Smooth muscle cell (in vitro differentiated cells): ENCODE measurements around the gene ZNF575. TPM values are rescaled to one million over a fixed set of nuclear protein-coding genes. Genes with fewer than 3 reads are reported as not detected.
"Not testable (repeated sequence)": the region's sequence is repeated elsewhere in the genome, so short reads cannot be mapped to it uniquely, and the experiment has no call there.

Experiments
- DNase-seq: peaks from one replicate; lab custom pipeline; 2025; ENCODE audit not compliant: unreplicated experiment; lab: John Stamatoyannopoulos, UW
- H2AFZ ChIP-seq: fragments of 200-600 bp; sonication (generic); 2 replicates; pipeline ENCODE4 v1.6.0; 2016; ENCODE audit warnings: antibody characterized with exemption, low read depth, mild to moderate bottlenecking
- H3F3A ChIP-seq: fragments of 200-600 bp; sonication (generic); 2 replicates; pipeline ENCODE4 v1.6.0; 2017; ENCODE audit warnings: antibody characterized with exemption, low read depth
- H3K27ac ChIP-seq: fragments of 200-600 bp; sonication (generic); 2 replicates; pipeline ENCODE4 v1.5.1; 2016; ENCODE audit warnings: low read depth, mild to moderate bottlenecking
- H3K27me3 ChIP-seq: fragments of 200-600 bp; sonication (generic); 2 replicates; pipeline ENCODE4 v1.6.1; 2016; ENCODE audit warnings: low read depth, mild to moderate bottlenecking
- H3K36me3 ChIP-seq: fragments of 200-600 bp; sonication (generic); 2 replicates; pipeline ENCODE4 v1.5.1; 2016; ENCODE audit warnings: low read depth
- H3K4me1 ChIP-seq: fragments of 200-600 bp; sonication (generic); 2 replicates; pipeline ENCODE4 v1.5.1; 2016; ENCODE audit warnings: low read depth
- H3K4me2 ChIP-seq: fragments of 200-600 bp; sonication (generic); 2 replicates; pipeline ENCODE4 v1.6.0; 2016; ENCODE audit warnings: mild to moderate bottlenecking
- H3K4me3 ChIP-seq: fragments of 200-600 bp; sonication (generic); 2 replicates; pipeline ENCODE4 v1.5.1; 2016; ENCODE audit warnings: mild to moderate bottlenecking
- H3K79me2 ChIP-seq: fragments of 200-600 bp; sonication (generic); 2 replicates; pipeline ENCODE4 v1.6.0; 2016; ENCODE audit warnings: low read depth, mild to moderate bottlenecking
- H3K9ac ChIP-seq: fragments of 200-600 bp; sonication (generic); 2 replicates; pipeline ENCODE4 v1.6.0; 2016; ENCODE audit warnings: low read depth
- H3K9me3 ChIP-seq: fragments of 200-600 bp; sonication (generic); replicated peaks from 2 replicates; pipeline ENCODE4 v1.5.1; 2016; ENCODE audit warnings: low read depth
- H4K20me1 ChIP-seq: fragments of 200-600 bp; sonication (generic); 2 replicates; pipeline ENCODE4 v1.6.0; 2016; ENCODE audit warnings: low read depth
- CTCF ChIP-seq: fragments of 200-600 bp; sonication (generic); IDR thresholded peaks from 2 replicates; pipeline ENCODE4 v1.5.1; 2017; ENCODE audit warnings: borderline replicate concordance, mild to moderate bottlenecking, antibody characterized with exemption; ENCODE audit not compliant: insufficient read depth, poor library complexity, severe bottlenecking
- WGBS: methylation state at CpG from one replicate; pipeline ENCODE4 v1.1.7; 2016; ENCODE audit warnings: low lambda C conversion rate; 5-methylcytosine and 5-hydroxymethylcytosine counted together
- polyA plus RNA-seq: library from polyadenylated mRNA; unstranded; fragments of >200 nt; fragmentation: Nextera tagmentation; extraction: Ambion mirVana; gene quantifications from 2 replicates; pipeline ENCODE4 v1.2.1, GENCODE V29; 2016
- total RNA-seq: library from RNA; depleted of rRNA; stranded (reverse); fragments of >200 nt; gene quantifications from 2 replicates; pipeline ENCODE4 v1.2.3, GENCODE V29; 2014

Gene ZNF575
- total and polyA plus RNA-seq, 2 experiments from 2014 or later: 0.18 to 1.7 TPM

DNA sequence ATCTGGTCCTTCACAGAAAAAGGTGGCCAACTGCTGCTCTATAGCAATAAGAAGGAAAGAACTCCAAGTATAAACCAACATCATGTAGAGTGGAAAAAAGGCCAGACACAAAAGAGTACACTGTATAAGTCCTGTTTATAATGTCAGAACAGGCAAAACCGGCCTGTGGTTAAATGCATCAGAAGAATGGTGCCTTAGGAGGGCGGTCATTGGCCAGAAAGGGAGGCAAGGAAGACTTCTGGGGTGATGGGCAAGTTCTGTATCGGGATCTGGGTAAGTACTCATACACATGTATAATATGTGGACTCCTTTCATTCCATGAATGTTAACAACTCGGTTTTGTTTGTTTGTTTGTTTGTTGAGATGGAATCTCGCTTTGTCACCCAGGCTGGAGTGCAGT is 10.1 kb upstream of the ZNF575 start:
- no peaks in the 10 kb centered on the region for H3K9me3 ChIP-seq
- no peak for TF ChIP-seq CTCF
- peak overlapping the region; percentile 66 for H3K27ac ChIP-seq
- no peaks in the 10 kb centered on the region for H3K27me3 ChIP-seq
- no peaks in the 10 kb centered on the region for H3K36me3 ChIP-seq
- H4K20me1 ChIP-seq: peaks cover 16% of the 10 kb centered on the region
- H3K4me1 ChIP-seq: peaks cover 19% of the 10 kb centered on the region
- peaks cover 27% of the 10 kb centered on the region for H3K79me2 ChIP-seq
- WGBS: 84% methylated on average over 5 of the region's 5 CpGs
- H2AFZ ChIP-seq: no peak overlapping the region
- no peak for DNase-seq
- H3K4me2 ChIP-seq: no peak overlapping the region
- H3K4me3 ChIP-seq: no peak overlapping the region
- H3F3A ChIP-seq: no peaks in the 10 kb centered on the region
- H3K9ac ChIP-seq: no peak overlapping the region

- Histone ChIP-seq H4K20me1 (peaks cover 16% of the 10 kb centered on the region), H3K4me1 (peaks cover 19% of the 10 kb centered on the region), H3K79me2 (peaks cover 27% of the 10 kb centered on the region), H3K27ac (peak overlapping the region; percentile 66)
- not testable (repeated sequence) for H3K36me3 ChIP-seq, H2AFZ ChIP-seq, H3K4me2 ChIP-seq, H3K9ac ChIP-seq, DNase-seq, H3K27me3 ChIP-seq, H3K4me3 ChIP-seq, H3F3A ChIP-seq, H3K9me3 ChIP-seq
- WGBS: 92% methylated on average over 8 of the region's 8 CpGs
Observed at GRCh38 chr19:43523696-43524095, 9.3 kb upstream of the ZNF575 start.

DNA sequence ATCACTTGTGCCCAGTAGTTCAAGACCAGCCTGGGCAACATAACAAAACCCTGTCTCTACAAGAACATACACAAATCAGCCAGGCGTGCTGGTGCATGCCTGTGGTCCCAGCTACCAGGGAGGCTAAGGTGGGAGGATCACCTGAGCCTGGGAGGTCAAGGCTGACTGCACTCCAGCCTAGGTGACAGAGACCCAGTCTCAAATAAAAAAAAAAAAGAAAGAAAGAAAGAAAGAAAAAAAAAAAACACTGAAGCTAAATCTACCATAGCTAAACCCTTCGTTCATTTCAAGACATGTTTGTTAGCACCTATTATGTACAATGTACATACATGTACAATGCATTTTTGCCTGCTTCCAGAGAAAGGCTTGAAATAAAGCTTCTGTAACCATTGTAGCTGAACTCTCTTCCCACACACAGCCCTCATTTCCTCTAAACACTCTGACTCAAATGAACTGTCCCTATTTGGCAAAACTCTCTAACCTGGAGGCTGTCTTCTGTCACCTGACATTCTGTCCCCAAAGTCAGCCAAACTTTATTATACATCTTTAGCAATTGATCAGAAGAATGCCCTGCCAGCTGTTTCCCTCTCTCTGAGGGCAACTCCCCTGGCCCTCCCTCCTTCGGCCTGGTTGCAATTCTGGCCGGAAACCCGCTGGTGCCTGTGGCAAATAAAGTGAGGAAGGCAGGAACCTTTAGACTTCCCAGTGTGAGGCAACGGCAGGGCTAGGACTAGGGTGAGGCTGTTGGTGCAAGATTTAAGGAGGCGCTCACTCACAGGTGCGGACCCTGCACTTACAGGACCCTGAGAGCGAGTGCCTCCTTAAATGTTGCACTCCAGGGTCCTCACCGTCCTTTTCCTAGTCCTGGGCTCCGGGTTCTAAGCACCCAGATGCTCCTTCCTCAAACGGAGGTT is 7.8 kb upstream of the ZNF575 start:
- Histone ChIP-seq H3K27ac (peak overlapping the region; percentile 56), H2AFZ (no peak overlapping the region), H3F3A (no peaks in the 10 kb centered on the region), H3K27me3 (no peaks in the 10 kb centered on the region), H3K4me3 (peak overlapping the region; percentile 87), H3K4me2 (peak overlapping the region; percentile 96), H4K20me1 (peaks cover 16% of the 10 kb centered on the region), H3K9ac (peak overlapping the region; percentile 75), H3K4me1 (peaks cover 14% of the 10 kb centered on the region), H3K79me2 (peaks cover 27% of the 10 kb centered on the region), H3K36me3 (no peaks in the 10 kb centered on the region), H3K9me3 (no peaks in the 10 kb centered on the region)
- no peak for DNase-seq
- 24% methylated on average over 12 of the region's 12 CpGs for WGBS
- TF ChIP-seq CTCF: no peak

- no peaks in the 10 kb centered on the region for H3K9me3 ChIP-seq
- peaks cover 14% of the 10 kb centered on the region for H3K4me1 ChIP-seq
- peak overlapping the region; percentile 75 for H3K9ac ChIP-seq
- no peak overlapping the region for H2AFZ ChIP-seq
- H3K4me2 ChIP-seq: peak overlapping the region; percentile 96
- H3F3A ChIP-seq: no peaks in the 10 kb centered on the region
- DNase-seq: peak; percentile 30
- H3K79me2 ChIP-seq: peaks cover 27% of the 10 kb centered on the region
- WGBS: 3% methylated on average over 26 of the region's 26 CpGs
- peaks cover 16% of the 10 kb centered on the region for H4K20me1 ChIP-seq
- H3K4me3 ChIP-seq: peak overlapping the region; percentile 87
- peak overlapping the region; percentile 76 for H3K27ac ChIP-seq
- H3K36me3 ChIP-seq: no peaks in the 10 kb centered on the region
- no peak for TF ChIP-seq CTCF
- no peaks in the 10 kb centered on the region for H3K27me3 ChIP-seq
Observed at GRCh38 chr19:43525836-43526771, 6.9 kb upstream of the ZNF575 start.
